Testis (tissue), 3 donors: Measurements from ENCODE around the gene STX3. TPM values are rescaled to one million over a fixed set of nuclear protein-coding genes. Genes with fewer than 3 reads are reported as not detected.

Experiments used
- DNase-seq: peaks from one replicate; pipeline ENCODE4 v3.0.0-alpha.2; 2019
- H3K27ac ChIP-seq, 2 donors: fragments of 200-600 bp; sonication (generic); one replicate each; pipeline ENCODE4 v1.5.1; 2019
- H3K27me3 ChIP-seq: fragments of 200-600 bp; sonication (generic); one replicate; pipeline ENCODE4 v1.5.1; 2019
- H3K36me3 ChIP-seq: fragments of 200-600 bp; sonication (generic); one replicate; pipeline ENCODE4 v1.5.1; 2017; ENCODE audit warnings: low read depth; ENCODE audit errors: missing control alignments
- H3K4me1 ChIP-seq: fragments of 200-600 bp; sonication (generic); one replicate; pipeline ENCODE4 v1.5.1; 2019
- H3K4me3 ChIP-seq, 2 donors: fragments of 200-600 bp; sonication (generic); one replicate each; pipeline ENCODE4 v1.5.1; 2017 to 2019
- H3K9me3 ChIP-seq: fragments of 200-600 bp; sonication (generic); one replicate; pipeline ENCODE4 v1.5.1; 2017
- CTCF ChIP-seq, 3 experiments: fragments of 450-650 bp in 2 of 3; fragments of 200-600 bp in 1 of 3; sonication (generic) in 1 of 3; IDR thresholded peaks; one replicate each; pipeline ENCODE4 v1.5.1; 2016 to 2019; ENCODE audit warnings: antibody characterized with exemption in 3 of 3, mild to moderate bottlenecking in 2 of 3, moderate library complexity in 1 of 3
- POLR2A ChIP-seq: fragments of 450-650 bp; IDR thresholded peaks from one replicate; pipeline ENCODE4 v1.6.1; 2017; ENCODE audit warnings: antibody characterized with exemption, mild to moderate bottlenecking, moderate library complexity
- WGBS, 2 donors: methylation state at CpG; one replicate each; pipeline ENCODE4 v1.1.5; 2018; 5-methylcytosine and 5-hydroxymethylcytosine counted together
- intact Hi-C: fragments of 100-400 bp; cut with DNase I; formaldehyde crosslinking; loops from one replicate; pipeline ENCODE4 v1.15.1; 2023; ENCODE audit warnings: low total_unique reads
- polyA plus RNA-seq: library from polyadenylated mRNA; stranded (reverse); fragments of 350-450 nt; fragmentation: Illumina TruSeq; extraction: RNeasy Lipid Tissue Mini Kit (QIAGEN cat#74804); gene quantifications from one replicate; pipeline ENCODE4 v1.2.3, GENCODE V29; 2014; ENCODE audit warnings: low read depth, low replicate concordance; ENCODE audit not compliant: insufficient read depth
- total RNA-seq, 2 donors: library from RNA; depleted of rRNA; stranded (reverse); fragments of >200 nt; gene quantifications; one replicate each; pipeline ENCODE4 v1.2.3, GENCODE V29; 2016

Gene STX3
- total and polyA plus RNA-seq, 3 donors from 2014 or later = 25.3 to 103 (median 94.3) TPM

DNA sequence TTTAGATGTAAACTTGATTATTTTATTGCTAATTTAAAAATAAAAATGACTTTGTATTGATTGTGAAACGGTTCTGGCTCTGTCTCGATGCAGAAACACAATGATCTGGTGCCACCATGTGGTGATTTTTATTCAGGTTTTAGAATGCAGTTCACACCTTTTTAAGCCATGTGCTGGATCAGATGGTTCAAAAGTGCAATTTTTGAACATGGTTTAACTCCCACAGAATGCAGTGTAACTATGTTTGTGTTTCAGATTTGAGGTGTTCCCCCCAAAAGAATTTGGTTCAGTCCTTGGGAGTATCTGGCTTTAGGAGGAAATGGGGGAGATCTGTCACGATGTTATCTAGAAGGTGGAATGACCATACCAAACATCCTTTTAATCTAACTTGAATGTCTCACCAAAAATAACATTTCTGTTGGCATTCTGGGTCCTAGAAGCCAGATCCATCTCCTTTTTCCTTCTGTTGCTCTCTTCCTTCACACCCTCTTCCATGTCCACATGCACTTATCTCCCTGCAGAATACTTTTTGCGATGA is 47.5 kb downstream of the STX3 start:
- Histone ChIP-seq H3K4me1 (no peaks in the 10 kb centered on the region), H3K27ac (no peak overlapping the region), H3K27me3 (no peaks in the 10 kb centered on the region), H3K4me3 (no peak overlapping the region), H3K36me3 (no peaks in the 10 kb centered on the region), H3K9me3 (no peaks in the 10 kb centered on the region)
- TF ChIP-seq CTCF (IDR thresholded peaks at IDR 0.05) (peak; percentile 49 to 65 (median 59)), POLR2A (no peak)
- peak; percentile 41 for DNase-seq
- intact Hi-C loops = loop anchor here (5.0 kb wide), 1 partner anchor 45 kb away; the partner anchor contains the start of gene STX3
- 50 to 58% methylated on average over 4 of the region's 4 CpGs for WGBS, 2 donors

- H3K27me3 ChIP-seq = no peaks in the 10 kb centered on the region
- no peak overlapping the region for H3K4me3 ChIP-seq
- no peaks in the 10 kb centered on the region for H3K9me3 ChIP-seq
- no peak for TF ChIP-seq POLR2A
- TF ChIP-seq CTCF (IDR thresholded peaks at IDR 0.05) = no peak
- intact Hi-C loops = loop anchor here (5.0 kb wide), 1 partner anchor 47 kb away; the partner anchor contains the start of gene STX3
- no peak for DNase-seq
- no peaks in the 10 kb centered on the region for H3K4me1 ChIP-seq
- H3K27ac ChIP-seq = no peak overlapping the region
- no peaks in the 10 kb centered on the region for H3K36me3 ChIP-seq
- WGBS, 2 donors = 96 to 98% methylated on average over 2 of the region's 2 CpGs
Measured at GRCh38 chr11:59804061-59804460, 48.9 kb downstream of the STX3 start.

DNA sequence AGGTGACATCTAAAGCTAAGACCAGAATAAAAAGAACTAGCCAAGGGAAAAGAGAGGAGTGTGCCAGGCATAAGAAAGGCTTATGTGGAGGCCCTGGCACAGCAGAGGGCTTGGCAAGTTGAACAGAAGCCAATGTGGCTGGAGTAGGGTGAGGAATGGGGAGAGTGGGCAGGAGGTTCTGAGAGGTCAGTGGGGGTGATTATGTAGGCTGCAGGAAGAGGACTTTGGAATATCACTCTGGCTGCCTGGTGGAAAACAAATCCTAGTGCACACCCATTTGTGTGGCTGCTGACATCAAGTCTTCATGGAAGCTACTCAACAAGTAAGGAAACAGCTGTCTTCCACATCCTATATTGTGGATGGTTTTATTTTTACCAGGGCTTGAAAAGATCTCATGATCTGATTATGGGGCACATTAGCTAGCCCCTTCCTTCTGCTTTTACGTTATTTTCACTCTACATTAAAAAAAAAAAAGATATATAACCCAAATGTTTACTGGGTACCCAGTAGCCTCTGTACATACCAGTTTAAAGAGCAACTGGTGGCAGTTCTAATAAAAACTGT is 52.0 kb downstream of the STX3 start:
- 40 to 78% methylated on average over 1 of the region's 1 CpG for WGBS, 2 donors
- no peak for DNase-seq
- Histone ChIP-seq H3K27ac (no peak overlapping the region), H3K36me3 (no peaks in the 10 kb centered on the region), H3K9me3 (no peaks in the 10 kb centered on the region), H3K27me3 (no peaks in the 10 kb centered on the region), H3K4me1 (peaks cover 4% of the 10 kb centered on the region), H3K4me3 (no peak overlapping the region)
- intact Hi-C loops = no loop called here
- TF ChIP-seq POLR2A (no peak), CTCF (IDR thresholded peaks at IDR 0.05) (no peak)

DNA sequence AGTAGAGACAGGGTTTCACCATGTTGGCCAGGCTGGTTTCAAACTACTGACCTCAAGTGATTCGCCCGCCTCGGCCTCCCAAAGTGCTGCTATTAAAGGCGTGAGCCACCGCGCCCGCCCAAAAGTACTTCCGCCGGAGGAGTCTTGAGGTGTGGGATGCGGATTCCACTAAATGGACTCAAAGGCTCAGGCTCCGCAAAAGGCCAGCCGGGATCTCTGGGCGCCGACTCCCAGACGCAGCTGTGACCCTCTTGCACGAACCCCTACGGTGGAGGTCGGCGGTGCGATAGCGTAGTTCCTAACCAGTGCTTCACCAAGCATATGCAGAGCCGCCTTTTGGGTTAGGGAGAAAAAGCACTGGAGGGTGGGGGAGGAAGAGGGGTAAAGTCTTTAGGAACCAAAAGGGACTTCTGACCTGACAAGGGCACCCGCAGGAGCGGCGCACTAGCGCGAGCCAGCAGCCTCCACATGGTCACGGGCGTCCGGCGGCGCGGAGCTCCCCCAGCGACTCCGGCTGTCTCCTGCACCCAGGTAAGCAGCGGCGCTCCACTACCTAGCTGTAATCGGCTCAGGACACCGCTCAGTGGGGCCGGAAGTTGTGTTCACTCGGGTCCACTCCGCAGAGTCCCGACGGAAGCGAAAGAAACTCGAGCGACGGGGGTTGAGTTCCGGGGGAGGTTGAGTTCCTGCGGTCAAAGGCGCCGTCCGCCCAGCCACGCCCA is 55.2 kb downstream of the STX3 start, which contains the start of gene MRPL16:
TSS of gene MRPL16 (minus strand) at position 590 of the 722 bp plus-strand sequence. CDS start at position 470, 120 bp downstream.
- peak within 1 kb of the TSS; percentile 85 to 88 for H3K27ac ChIP-seq
- intact Hi-C loops = no loop called here
- peak; percentile 91 for DNase-seq
- H3K36me3 ChIP-seq = no peaks in the 10 kb centered on the region
- peaks cover 4% of the 10 kb centered on the region for H3K4me1 ChIP-seq
- no peaks in the 10 kb centered on the region for H3K9me3 ChIP-seq
- TF ChIP-seq POLR2A (no peak), CTCF (IDR thresholded peaks at IDR 0.05) (no peak)
- WGBS, 2 donors = 1% methylated on average over 25 to 54 of the region's 54 CpGs
- H3K27me3 ChIP-seq = no peaks in the 10 kb centered on the region
- H3K4me3 ChIP-seq = peak within 1 kb of the TSS; percentile 84 to 92
